Measurements from ENCODE around the gene MEGF6.

The MEGF6 gene

GRCh38 chr1:3569436-3569835, 41.9 kb downstream of the MEGF6 start:
- no peak for TF ChIP-seq CTCF (IDR thresholded peaks at IDR 0.05; ENCODE audit: insufficient read depth, low read length, missing control alignments)
- ChIA-PET CTCF (interaction anchor here (2.1 to 10.1 kb wide), 2 partner anchors 52 to 79 kb away, joined by 5 to 158 read pairs; no protein-coding TSS in a partner anchor), POLR2A (no interaction called here)
- no peak overlapping the region for H3K4me3 ChIP-seq (ENCODE audit: low read depth, low read length)
- DNase-seq (ENCODE audit: low read depth, low spot score): no peak

- no peak for TF ChIP-seq CTCF (IDR thresholded peaks at IDR 0.05; ENCODE audit: insufficient read depth, low read length, missing control alignments)
- ChIA-PET CTCF (interaction anchor here (2.1 to 10.1 kb wide), 2 partner anchors 52 to 78 kb away, joined by 5 to 158 read pairs; no protein-coding TSS in a partner anchor), POLR2A (no interaction called here)
- DNase-seq (ENCODE audit: low read depth, low spot score): no peak
- H3K4me3 ChIP-seq (ENCODE audit: low read depth, low read length): no peak overlapping the region
Measured at GRCh38 chr1:3568815-3569435, 42.4 kb downstream of the MEGF6 start.

- ChIA-PET CTCF (interaction anchor here (0.8 to 10.1 kb wide), 8 partner anchors 8 to 114 kb away, joined by 3 to 158 read pairs (median 4); no protein-coding TSS in a partner anchor), POLR2A (no interaction called here)
- no peak for TF ChIP-seq CTCF (IDR thresholded peaks at IDR 0.05; ENCODE audit: insufficient read depth, low read length, missing control alignments)
- DNase-seq (ENCODE audit: low read depth, low spot score): no peak
- no peak overlapping the region for H3K4me3 ChIP-seq (ENCODE audit: low read depth, low read length)
Measured at GRCh38 chr1:3566951-3567804, 44.1 kb downstream of the MEGF6 start.

DNA sequence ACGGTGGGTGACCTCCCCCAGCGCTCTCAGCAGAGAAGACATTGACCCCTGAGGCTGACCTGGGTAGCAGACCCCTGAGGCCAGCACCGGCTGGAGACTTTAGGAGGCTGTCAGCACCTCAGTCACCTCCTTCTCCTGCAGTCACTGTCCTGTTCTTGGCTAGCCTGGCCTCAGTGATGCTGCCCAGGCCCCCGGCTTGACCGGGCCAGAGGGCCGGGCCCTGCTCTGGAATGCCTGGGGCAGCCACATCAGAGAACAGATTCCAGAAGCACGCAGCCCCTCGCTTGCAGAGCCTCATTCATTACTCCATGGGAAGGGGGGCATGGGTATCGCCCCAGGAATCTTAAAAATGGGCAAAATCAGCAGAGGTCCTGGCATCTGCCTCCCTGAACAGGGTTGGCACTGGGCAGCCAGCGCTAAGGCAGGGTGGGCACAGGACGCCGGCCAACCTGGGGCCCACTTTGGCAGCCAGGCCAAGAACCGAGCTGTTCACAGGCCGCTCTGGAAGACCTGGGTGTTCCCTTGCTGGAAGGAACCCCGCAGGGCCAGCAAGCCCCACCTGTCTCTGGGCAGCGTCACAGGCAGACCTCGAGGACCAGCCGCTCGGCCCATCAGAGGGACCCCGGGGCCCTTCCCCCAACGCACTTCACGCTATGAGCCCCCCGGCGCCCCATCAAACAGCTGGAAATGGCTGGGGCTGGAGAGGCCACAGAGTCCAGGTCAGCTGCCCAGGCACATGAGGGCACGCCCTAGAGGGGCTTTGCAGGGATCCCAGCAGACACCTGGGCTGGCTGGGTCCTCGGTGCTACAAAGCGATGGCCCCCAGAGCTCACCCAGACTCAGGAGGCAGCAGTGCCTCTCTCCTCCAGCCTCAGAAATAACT, 45.1 kb downstream of the MEGF6 start:
- ChIA-PET CTCF (interaction anchor here (0.8 to 10.1 kb wide), 8 partner anchors 7 to 113 kb away, joined by 3 to 158 read pairs (median 4); no protein-coding TSS in a partner anchor), POLR2A (no interaction called here)
- no peak for DNase-seq (ENCODE audit: low read depth, low spot score)
- H3K4me3 ChIP-seq (ENCODE audit: low read depth, low read length): no peak overlapping the region
- no peak for TF ChIP-seq CTCF (IDR thresholded peaks at IDR 0.05; ENCODE audit: insufficient read depth, low read length, missing control alignments)

GRCh38 chr1:3564921-3565831, 46.1 kb downstream of the MEGF6 start:
- CTCF ChIA-PET: interaction anchor here (0.7 to 10.1 kb wide), 17 partner anchors 8 to 104 kb away, joined by 3 to 158 read pairs (median 4); no protein-coding TSS in a partner anchor
- peak; percentile 92 for TF ChIP-seq CTCF (IDR thresholded peaks at IDR 0.05; ENCODE audit: insufficient read depth, low read length, missing control alignments)
- DNase-seq (ENCODE audit: low read depth, low spot score): no peak
- H3K4me3 ChIP-seq (ENCODE audit: low read depth, low read length): no peak overlapping the region
- POLR2A ChIA-PET: no interaction called here

All from AG04449 (cell line).